HUDEP-2 (cell line): Measurements from ENCODE around the gene AMPD3.

ENCODE experiments used
- DNase-seq, 76 experiments: peaks; one replicate each; lab custom pipeline; 2025; ENCODE audit not compliant: unreplicated experiment in 76 of 76; lab: John Stamatoyannopoulos, UW

AMPD3 gene

GRCh38 chr11:10528121-10528520 lies 73.1 kb downstream of the AMPD3 start:
- DNase-seq: no peak

DNA sequence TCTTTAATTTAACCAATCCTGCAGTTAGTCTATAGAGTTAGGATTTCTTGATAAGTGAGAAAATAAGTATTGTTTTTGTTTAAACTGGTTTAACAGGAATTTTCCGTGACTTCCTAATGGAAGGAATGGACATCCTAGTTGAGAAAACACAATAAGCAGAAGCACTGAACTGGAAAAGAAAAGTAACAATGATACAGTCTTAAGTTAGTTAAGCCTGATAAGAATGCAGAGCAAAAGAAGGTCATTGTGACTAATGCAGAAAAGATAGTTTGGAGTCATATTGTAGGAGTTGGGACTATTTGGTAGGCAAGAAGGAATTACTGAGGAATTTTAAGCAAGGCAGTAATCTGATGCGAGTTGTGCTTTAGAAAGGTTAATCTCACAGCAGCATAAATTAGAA lies 74.2 kb downstream of the AMPD3 start:
- no peak for DNase-seq

- no peak for DNase-seq
Observed at GRCh38 chr11:10532526-10532925, 77.5 kb downstream of the AMPD3 start.

- no peak for DNase-seq
Observed at GRCh38 chr11:10533323-10533722, 78.3 kb downstream of the AMPD3 start.

DNA sequence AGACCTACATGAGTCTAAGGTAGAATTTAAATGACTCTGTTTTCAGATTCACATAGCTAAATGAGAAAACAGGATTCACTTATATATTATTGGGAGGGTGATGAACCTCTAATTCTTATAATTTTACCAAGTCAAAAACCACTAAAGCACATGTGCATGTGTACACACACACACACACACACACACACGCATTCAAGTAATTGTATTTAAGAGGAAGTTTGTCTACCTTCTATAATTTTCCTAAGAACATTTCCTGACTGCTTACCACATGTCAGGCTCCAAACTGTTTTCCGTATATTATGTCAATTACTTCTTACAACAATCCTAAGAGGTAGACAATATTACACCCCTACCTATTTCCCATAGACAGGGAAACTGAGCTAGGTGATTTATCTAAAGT lies 79.3 kb downstream of the AMPD3 start:
- no peak for DNase-seq

- peak in 18 of 76 experiments; percentile 2 to 60 (median 20) for DNase-seq
Observed at GRCh38 chr11:10537600-10537999, 82.5 kb downstream of the AMPD3 start.

DNA sequence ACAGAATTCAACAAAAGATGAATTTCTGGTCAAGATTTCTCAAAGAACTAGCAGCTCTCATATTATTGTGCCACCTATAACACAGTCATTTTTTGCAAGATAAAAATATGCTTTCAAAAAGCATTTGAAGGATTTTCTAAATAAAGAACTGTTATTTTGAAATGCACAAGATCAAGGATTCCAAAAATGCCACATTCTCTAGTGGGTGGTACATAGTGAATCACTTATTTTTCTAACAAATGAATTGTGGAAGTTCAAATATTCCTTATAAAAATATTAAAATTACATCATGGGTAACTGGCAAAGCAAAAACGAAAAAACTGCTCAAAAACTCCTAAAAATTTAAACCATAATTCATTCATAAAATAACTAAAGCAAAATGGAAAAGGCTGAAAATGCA lies 83.9 kb downstream of the AMPD3 start:
- no peak for DNase-seq

- DNase-seq: no peak
Observed at GRCh38 chr11:10539339-10539738, 84.3 kb downstream of the AMPD3 start.

GRCh38 chr11:10540546-10540914 lies 85.5 kb downstream of the AMPD3 start:
- peak in 2 of 76 experiments; percentile 22 to 30 for DNase-seq

- DNase-seq: peak; percentile 10 to 95 (median 84)
Observed at GRCh38 chr11:10540915-10541560, 86.0 kb downstream of the AMPD3 start, which contains the start of gene RNF141. Gene RNF141, minus strand, starts transcription at chr11:10541187. Its CDS starts 7,029 bp downstream, at chr11:10534158.

DNA sequence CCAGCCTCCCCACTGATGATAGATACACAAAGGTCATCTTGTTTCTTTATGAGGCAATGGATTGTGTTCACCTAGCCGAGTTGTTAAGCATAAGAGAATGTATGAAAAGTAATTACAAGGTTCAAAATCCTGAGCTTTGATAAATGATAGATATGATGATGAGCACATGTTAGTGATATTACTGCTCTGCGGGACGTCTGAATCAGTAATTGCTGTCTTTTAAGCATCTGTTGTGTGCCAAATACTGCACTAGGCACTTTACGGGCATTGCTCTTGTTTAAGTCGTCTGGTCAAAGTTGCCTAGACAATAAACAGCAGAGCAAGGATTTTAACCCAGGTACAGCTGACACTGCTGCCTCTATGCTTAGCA lies 86.5 kb downstream of the AMPD3 start:
- DNase-seq: no peak

DNA sequence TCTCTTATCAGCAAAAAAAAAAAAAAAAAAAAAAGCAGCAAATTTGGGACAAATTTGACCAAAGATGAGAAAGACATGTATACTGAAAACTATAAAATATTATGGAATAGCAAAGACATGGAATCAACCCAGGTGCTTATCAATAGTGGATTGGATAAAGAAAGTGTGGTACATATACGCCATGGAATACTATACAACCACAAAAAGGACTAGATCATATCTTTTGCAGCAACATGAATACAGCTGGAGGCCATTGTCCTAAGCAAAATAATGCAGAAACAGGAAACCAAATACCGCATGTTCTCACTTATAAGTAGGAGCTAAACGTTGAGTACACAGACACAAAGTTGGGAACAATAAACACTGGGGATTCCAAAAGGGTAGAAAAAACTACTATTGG lies 87.7 kb downstream of the AMPD3 start:
- DNase-seq: no peak

- no peak for DNase-seq
Observed at GRCh38 chr11:10543782-10544181, 88.7 kb downstream of the AMPD3 start.

DNA sequence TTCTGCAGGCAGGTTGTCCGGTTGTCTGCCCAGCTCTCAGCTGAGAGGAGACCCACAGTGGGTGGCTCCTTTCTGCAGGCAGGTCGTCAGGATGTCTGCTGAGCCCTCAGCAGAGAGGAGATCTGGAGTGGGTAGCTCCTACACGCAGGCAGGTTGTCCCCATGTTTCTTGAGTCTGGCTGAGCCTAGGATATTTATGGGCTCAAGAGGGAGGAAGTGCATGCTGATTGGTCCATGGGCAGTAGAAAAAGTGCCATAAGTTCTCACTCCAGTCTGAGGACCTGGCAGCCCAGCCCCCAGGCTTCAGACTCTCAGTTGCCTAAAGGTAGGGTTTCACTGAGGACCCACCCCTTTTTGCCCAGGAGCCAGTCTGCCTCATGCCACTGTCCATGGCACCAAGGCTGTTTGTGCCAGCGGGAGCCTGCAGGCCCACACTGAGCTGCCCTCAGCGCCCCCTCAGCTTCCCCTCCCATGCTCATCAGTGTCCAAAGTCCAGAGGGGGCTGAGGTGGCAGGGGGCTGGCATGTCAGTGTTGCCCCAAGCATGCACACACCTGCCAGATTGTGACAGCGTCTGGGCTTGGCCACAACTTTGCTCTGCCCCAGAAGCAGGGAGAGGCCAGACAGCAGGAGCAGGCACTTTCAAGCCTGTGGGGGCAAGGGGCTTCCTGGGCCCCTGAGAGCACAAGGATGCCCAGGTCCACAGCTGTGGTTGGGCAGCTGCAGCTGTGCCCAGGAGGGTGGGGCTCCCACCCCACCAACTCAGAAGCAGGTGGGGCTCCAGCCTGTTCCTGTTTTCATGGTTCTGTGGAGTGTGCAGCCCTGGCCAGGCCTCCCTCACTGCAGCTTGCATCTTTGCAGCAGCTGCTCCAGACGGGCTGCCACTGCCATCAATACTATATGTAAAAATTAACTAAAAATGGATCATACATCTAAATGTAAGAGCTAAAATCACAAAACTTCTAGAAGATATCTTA lies 89.7 kb downstream of the AMPD3 start:
- no peak for DNase-seq

DNA sequence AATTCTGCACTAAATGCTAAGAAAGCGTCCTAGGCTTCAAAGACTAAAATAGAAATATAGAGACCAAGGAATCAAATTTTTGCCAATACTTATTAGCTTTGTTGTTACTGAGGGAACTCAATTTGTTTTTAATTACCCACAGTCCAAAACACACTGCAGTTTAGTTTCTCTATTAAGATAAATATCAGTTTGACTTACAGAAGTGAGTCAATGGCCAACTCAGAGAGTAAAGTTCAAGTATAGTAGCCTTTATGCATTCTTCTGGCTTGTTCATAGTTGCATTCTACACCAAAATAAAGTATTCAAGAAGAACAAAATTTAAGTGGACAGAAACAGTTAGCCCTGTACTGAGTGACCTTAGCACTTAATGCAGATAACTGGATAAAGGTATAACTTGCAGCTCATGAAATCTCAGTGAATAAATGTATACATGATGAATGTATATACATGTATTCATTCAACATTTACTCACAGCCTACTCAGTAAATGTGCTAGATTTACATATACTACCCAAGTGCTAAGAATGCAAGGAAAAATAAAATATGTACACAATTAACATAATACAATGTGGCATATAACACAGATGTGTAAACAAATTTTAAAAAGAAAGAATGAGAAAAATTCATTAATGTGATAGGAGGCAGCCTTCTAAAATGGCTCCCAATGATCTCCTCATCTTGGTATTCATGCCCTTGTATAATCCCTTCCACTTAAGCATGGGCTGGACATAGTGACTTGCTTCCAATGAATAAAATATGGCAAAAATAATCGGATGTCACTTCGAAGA lies 95.6 kb downstream of the AMPD3 start:
- no peak for DNase-seq

DNA sequence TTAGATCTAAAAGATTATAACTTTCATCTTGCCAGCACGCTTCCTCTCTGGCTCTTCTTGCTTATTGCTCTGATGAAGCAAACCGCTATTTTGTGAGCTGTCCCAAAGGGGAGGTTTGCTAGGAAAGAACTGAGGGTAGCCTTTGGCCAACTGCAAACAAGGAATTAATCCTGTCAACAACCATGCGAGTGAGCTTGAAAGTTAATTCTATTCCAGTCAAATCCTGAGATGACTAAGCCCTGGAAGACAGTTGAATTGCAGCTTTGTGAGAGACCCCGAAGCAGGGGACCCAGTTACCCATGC lies 96.2 kb downstream of the AMPD3 start:
- DNase-seq: no peak

GRCh38 chr11:10551845-10552352 lies 96.8 kb downstream of the AMPD3 start:
- no peak for DNase-seq

DNA sequence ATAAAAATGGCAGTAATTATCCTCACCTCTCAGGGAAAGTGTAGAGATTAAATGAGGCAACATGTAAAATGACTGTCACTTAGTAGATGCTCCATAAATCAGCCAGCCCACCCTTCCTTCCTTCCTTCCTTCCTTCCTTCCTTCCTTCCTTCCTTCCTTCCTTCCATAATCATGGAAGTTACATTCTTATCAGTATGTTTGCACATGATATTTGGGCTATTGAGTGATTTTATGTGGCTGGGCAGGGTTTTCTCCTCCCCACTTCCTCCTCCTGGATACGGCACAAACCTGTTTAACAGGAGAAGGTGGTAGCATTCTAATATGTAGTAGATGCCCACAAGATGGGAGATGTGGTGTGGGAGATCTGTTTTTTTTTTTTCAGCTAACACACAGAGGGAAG lies 101.5 kb downstream of the AMPD3 start:
- no peak for DNase-seq
